Measurements from ENCODE around the gene ACTR3.
"Not testable (repeated sequence)": the region's sequence is repeated elsewhere in the genome, so short reads cannot be mapped to it uniquely, and the experiment has no call there.

Gene ACTR3

DNA sequence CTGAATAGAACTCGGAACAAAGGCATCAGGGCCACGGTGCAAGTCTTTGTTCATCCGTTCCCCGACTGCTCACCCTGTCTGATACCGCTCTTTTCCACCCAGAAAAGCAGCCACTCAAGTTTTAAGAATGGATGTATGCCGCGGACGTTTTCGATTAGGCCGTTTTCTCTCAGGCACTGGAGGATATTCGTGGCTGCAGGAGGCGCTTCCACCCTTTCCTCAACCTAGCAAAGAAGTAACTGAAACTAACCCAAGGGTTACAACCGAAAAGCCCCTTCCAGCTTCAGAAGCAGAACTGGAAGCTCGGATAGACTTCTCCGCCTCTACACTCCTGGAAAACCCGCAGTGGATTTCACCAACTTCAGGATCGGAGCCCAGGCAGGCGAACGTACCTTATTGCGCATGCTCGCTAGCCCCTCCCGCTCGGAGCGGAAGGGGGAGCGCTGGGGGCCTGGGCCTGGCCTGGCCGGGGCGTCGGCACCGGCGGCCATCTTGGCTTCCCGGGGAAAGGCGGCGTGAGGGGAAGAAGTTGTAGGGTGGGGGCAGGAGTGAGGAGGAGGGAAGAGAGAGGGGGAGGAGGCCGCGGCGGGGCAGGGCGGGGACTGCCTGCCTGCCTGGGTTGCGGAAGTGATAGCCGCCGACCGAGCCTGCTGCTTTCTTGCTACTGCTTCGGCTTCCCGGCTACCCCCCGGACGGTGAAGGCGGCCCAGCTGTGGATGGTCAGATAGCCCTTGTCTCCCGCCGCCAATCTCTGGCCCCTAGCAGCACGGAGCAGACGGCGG, at the start of gene ACTR3:
Gene ACTR3, plus strand, starts transcription at position 619 of the 782 bp plus-strand sequence. CDS start 191 bp downstream, outside the sequence.
- peak; percentile 97 for DNase-seq

DNA sequence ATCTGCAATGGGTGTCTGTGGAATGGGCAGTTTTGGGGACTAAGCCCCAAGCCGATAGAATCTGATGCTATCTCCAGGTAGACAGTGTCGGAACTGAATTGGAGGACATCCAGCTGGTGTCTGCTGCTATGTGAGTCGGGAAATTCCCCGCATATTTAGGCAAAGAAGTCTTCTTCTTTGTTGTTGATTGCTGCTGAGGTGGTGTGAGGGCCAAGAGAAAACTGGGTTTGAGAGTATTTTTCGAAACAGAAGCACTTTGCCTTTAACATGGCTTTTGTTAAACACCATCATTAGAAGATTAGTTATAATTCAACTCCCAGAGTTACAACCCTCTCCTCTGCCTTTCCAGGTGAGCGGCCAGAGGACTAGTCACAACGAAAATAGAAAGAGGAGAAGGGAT, 49.4 kb upstream of the ACTR3 start:
- DNase-seq: no peak

DNA sequence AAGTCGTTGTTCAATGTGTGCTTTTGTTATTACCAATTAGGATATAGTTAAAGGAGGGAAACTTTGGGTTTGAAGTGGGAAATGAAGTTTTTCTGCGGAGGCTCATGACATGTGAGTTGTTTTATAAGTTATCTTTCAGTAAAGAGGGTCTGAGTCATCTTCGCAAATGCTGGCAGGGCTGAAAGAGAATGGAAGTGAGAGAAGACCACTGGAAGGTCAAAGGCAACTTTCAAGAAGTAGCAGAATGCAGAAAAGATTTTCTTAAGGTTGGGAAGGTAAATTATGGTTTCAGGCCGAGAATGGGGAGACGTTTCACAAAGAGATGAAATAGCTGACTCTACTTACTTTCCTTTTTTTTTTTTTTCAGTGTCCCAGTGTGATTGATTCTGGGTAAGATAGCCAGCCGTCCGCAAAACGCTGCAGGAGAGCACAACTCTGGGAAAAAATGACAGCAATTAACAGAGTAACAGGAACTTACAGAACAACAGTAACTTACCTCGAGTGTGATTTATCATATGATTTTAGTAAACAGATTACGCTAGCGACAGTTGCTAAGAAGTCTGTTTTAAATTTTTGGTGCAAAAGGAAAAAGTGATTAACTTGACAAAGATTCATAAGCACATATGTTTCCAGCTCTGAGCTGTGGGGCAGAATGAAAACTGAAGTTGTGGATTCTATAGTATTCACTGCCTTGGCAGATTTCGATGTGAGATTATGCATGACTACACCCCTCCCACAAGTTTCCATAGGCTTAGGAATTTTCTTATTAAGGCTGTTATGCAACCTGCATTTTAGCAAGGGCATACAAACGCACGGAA, 46.8 kb upstream of the ACTR3 start:
- no peak for DNase-seq

DNA sequence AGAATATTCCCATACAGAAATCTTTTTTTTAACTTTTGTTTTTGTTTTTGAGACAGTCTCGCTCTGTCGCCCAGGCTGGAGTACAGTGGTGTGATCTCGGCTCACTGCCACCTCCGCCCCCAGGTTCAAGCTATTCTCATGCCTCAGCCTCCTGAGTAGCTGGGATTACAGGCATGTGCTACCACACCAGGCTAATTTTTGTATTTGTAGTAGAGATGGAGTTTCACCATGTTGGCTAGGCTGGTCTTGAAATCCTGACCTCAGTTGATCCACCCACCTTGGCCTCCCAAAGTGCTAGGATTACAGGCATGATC, 46.2 kb upstream of the ACTR3 start:
- not testable (repeated sequence) for DNase-seq

DNA sequence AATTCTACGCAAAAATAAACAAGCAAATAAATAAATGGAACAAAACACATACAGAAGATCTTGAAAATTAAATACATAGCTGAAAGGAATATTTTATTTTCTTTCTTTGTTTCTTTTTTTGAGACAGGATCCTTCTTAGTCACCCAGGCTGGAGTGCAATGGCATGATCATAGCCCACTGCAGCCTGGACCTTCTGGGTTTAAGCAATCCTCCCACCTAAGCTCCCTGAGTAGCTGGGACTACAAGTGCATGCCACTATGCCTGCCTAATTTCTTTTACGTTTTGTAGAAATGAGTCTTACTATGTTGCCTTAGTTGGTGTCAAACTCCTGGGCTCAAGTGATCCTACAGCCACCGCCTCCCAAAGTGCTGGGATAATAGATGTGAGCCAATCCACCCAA, 44.6 kb upstream of the ACTR3 start:
- no peak for DNase-seq

DNA sequence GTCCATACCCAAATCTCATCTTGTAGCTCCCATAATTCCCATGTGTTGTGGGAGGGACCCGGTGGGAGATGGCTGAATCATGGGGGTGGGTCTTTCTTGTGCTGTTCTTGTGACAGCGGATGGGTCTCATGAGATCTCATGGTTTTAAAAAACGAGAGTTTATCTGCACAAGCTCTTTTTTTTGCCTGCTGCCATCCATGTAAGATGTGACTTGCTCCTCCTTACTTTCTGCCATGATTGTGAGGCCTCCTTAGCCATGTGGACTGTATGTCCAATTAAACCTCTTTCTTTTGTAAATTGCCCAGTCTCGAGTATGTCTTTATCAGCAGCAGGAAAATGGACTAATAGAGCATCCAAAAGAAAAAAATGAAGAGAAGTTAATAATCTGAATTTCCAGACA, 44.1 kb upstream of the ACTR3 start:
- not testable (repeated sequence) for DNase-seq

DNA sequence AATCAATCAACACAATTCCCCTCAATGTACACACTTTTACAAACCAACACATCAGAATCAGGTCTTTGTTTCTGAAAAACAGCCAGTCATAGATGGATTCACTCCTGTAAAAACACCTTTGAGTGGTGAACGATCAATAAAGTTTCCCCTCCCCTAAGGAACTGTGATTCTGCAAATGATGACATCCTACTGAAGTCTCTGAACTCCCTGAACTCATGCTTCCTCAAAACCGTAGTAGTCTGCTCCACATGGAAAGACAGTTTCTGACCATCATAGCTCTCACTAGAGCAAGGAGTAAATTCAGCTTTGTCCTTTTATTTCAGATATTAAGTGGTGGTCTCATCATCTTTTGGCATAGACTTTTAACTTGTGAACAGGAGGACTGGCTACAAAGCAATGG, 43.5 kb upstream of the ACTR3 start:
- no peak for DNase-seq

DNA sequence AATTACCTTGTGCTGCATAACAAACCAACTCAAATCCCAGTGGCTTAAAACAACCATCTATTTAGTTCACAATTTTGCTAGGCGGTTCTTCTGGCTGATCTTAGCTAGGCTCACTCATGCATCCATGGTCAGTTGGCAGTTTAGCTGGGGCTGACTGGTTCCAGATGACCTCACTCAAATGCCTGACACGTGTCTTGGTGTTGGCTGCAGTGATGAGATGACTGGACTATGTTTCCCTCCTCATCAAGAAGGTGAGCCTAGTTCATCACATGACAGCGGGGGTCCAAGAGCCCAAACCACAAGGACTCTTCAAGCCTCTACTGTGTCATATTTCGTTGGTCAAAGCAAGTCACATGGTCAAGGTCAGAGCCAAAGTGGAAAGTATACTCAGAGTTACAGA, 42.7 kb upstream of the ACTR3 start:
- DNase-seq: no peak

DNA sequence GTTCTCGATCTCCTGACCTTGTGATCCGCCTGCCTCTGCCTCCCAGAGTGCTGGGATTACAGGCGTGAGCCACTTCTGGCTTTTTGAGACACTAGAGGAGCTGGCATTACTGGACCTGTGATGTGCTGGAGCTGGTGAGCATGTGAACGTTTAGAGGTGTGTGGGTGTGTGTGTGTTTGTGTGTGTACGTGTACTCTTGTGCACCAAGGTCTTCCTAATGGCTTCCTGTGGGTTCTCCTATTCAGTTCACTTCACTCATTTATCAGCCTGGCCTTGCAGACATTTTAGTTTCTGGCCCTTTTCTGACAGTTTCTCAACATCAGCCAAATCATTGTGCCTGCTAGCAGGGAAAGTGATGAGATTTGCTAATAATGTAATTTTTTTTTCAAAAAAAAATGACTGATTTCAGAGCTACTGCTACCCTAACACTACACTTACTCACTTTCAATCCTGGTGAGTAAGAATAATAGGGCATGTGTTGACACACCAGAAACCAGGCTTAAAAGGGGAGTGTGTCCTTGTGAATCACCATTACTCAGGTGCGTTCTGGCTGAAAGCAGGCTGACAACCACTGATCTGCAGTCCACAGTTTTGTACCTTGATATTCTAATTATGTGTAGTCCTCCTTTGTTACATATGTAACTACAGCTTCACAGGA, 41.0 kb upstream of the ACTR3 start:
- DNase-seq: no peak

DNA sequence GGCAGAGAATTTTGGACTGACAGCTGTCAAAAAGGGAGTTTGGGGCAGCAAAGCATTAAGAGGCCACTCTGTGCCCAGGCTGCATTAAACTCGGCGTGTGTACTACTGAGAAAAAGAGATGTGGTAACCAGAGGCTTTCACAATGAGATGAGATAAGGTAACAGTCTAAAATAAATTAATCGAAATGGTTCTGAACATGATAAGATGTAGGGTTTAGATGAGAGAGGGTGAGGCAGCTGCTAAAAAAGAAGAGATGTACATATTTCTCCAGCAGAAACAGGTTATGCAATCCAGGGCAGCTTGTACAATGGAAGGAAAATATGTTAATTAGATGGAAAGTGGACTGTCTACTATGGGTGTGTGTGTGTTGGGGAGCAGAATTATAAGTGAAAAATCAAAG, 39.2 kb upstream of the ACTR3 start:
- no peak for DNase-seq

DNA sequence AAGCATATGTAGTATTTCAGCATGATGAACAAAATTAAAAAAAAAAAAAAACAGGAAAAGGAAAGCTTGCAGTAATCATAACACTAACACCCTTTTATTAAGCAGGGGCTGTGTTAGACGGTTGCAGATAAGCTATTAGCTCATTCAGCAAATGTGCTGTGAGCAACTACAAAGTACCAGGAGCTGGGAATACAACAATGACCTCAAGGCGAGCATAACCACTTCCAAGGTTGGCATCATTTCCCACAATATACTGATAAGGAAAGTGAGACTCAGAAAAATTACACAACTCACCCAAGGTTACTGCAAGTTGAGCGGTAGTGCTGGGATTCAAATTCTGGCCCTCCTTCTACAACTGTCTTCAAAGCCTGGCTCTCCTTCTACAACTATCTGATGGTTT, 38.2 kb upstream of the ACTR3 start:
- no peak for DNase-seq

DNA sequence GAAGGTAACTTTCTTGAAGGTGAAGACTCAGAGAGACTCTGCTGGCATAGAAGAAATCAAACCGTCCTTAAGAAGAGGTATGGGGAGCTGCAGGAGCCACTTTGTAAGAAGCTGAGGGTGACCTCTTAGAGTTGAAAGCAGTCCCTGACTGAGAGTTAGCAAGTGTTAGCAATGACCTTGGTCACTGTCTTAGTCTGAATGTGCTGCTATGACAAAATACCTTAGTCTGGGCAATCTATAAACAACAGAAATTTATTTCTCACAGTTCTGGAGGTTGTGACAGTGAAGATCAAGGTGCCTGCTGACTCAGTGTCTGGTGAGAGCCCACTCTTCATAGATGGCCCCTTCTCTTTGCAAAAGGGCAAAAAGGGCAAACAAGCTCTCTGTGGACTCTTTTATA, 35.7 kb upstream of the ACTR3 start:
- no peak for DNase-seq

DNA sequence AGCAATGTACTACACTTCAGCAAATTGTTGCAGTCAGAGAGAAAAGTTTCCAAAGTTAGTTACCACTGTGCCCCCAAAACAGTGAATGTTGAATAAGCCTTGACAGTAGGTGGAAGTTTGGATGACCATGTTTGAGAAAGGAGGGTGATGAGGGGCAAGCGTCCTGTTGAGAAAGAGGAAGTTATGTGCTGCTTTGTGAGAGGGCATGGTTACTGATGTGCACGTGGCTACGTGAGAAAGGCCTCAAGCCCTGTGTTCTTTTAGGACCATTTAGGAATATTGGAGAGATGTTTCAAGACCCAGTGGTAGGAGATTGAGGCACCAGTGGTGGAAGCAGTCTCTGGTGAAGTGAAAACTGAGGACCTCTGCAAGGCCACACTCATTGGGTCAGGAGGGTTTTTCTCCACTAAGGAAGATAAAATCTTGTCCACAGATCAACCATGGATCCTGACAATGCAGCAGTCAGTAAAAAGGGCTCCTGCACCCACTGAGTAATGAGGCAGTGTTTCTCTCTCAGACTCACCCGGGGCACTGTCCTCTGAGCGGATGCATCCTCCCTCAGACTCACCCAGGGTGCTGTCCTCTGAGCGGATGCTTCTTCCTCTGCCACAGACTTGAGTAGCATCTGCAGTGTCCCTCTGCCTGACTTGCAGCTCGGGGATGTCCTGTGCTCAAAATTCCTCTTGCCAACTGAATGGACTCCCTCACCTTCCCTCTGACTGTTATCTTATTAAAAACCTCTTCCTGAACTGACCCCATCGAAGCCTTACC, 34.7 kb upstream of the ACTR3 start:
- DNase-seq: no peak

DNA sequence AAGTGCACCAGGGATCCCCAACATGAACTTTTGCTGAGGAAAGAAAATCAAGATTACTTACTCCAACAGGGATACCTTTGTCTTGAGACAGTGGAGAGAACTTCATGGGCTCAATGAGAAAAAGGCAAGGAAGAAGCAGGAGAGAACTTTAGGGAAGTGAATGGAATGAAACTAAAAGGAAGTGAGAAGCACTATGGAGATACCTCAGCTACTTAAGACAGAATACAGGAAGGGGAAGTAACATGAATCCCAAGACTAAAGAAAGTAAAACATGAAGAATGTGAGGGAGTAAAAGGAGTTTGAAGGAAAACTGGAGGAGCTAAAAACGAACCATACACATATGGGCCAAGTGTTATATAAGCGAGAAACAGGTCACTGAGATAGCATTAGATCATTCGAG, 32.4 kb upstream of the ACTR3 start:
- no peak for DNase-seq

DNA sequence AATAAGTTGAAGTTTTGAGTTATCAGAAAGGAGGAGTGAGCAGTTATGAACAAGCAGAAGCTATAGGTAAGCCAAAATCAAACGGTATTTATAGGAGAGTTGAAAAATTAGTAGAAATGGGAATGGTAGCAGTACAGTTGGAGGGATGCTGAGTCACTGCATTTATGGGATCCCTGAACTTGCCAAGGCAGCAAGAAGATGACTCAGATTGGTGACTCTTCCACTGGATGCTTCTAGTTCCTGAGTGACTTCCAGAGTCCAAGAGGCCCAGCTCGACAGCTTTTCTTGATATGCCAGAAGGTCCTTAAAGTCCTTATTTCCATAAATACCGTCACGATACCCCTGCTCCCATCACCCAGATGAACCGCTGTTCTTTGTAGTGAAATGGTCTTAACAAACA, 31.1 kb upstream of the ACTR3 start:
- peak; percentile 18 for DNase-seq

DNA sequence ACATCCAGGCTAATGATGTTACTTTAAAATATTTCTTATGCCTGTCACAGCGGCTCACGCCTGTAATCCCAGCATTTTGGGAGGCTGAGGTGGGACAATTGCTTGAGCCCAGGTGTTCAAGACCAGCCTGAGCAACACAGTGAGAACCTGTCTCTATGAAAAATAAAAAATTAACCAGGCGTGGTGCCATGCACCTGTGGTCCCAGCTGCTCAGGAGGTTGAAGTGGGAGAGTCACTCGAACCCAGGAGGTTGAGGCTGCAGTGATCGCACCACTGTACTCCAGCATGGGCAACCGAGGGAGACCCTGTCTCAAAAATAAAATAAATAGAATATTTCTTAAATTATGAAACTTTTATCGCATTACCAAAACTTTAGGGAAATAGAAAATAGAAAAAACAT, 28.1 kb upstream of the ACTR3 start:
- DNase-seq: no peak

DNA sequence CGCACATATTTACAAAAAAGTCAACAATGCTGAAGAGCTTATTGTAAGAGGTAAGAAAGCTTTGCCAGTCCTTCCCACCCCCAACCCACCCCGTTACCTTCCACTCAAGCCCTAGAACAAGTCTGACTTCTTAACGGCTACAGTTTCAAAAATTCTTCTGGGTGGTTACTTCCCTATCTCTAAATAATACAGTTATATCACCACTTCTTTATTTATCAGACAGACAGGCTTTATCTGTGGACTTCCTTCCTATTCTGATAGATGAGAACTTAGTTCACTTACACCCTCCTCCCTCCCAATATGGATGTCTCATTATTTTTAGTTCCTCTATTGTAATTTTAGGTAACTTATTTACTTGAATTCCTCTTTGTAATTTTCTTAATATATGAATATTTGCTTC, 26.7 kb upstream of the ACTR3 start:
- DNase-seq: no peak

DNA sequence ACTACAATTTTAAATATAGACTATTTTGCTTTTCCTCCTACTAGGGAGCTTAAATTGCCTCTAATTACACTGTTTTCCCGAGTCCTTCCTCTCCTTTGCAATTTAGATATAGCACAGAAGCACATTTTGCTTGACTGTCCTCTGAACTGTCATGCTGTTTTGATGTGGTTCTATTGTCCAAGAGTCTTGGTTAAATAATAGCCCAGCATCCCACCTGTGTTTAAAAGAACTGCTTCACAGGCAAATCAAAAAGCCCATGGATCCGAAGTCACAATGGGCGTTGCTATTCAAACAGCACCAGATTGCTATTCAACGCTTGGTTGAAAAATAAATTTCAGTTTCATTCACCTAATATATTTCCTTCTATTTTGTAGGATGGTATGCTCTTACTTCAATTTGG, 22.3 kb upstream of the ACTR3 start:
- no peak for DNase-seq

DNA sequence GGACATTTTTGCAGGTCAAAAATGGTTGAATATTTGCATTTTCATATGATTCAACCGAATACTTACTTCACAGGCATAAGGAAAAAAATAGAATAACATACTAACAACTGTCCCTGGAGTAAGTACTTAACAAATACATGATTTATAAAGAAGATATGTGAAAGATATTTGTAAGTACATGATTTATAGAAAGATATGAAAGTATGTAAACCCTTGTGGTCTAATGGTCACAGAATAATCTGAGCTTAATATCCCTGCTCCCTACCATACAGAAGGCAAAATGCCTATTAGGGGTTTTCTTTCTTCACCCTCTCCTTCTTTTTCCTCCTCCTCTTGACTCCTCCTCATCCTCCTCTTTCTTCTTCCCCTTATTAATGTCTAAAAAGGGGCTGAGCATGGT, 20.6 kb upstream of the ACTR3 start:
- no peak for DNase-seq

DNA sequence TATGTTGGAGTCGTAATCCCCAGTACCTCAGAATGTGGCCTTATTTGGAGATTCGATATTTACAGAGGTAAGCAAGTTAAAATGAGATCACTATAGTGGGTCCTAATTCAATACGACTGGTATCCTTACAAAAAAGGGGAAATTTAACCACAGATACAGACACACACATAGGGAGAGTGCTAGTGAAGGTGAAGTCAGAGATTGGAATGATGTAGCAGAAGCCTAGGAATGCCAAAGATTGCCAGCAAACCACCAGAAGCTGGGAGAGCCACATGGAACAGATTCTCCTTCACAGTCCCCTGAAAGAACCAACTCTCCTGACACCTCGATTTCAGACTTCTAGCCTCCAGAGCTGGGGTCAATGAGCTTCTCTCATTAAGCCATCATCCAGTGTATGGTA, 17.7 kb upstream of the ACTR3 start:
- no peak for DNase-seq

DNA sequence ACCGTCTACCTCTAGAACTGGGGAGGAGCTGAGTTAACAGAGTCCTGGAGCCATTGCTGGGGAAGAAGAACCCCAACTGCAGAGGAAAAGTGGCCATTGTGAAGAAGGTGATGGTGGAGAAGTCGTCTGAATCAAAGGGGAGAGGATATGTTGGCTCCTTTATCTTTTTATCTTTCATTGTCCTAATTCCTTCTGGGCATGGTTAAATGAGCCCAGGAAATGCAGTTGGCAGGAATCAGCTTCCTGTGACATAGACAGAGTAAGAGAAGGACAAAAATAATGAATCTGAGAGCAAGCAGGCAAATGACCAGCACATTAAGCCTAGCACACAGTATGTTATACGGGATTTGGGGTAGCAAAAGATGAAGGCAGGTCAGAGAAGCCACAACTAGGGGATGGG, 16.0 kb upstream of the ACTR3 start:
- no peak for DNase-seq

DNA sequence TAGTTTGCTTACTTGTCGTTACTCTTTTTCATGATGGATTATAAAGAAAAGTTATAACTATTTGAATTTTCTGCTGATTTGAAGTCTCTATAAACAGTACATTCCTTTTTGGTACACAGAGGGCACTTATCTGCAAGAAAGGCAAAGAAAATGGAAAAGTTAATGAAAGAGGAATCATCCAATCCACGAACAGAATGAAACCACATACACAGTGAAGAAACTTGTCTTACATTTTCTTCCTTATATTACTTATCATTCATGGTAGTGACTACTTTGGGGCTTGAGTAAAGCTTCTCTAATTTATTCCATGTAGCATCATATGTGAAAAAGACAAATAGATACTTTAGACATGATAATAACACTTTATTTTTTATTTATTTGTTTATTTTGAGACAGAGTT, 14.8 kb upstream of the ACTR3 start:
- DNase-seq: no peak

All from GOT3 (cell line).